Nephron progenitor cell (in vitro differentiated cells): ENCODE results near the gene NOSIP.

Source experiments
- DNase-seq: peaks from one replicate; pipeline ENCODE4 v3.0.0; 2021
- H3K27ac Mint-ChIP-seq: 2 replicates; pipeline ENCODE4 v1.8.0; 2021; ENCODE audit warnings: mild to moderate bottlenecking, moderate library complexity, mixed read lengths
- H3K27me3 Mint-ChIP-seq: 2 replicates; pipeline ENCODE4 v1.8.0; 2021; ENCODE audit warnings: mild to moderate bottlenecking, low read depth, mixed read lengths; ENCODE audit not compliant: poor library complexity
- H3K36me3 Mint-ChIP-seq: 2 replicates; pipeline ENCODE4 v1.8.0; 2021; ENCODE audit warnings: low read depth, mixed read lengths
- H3K4me1 Mint-ChIP-seq: 2 replicates; pipeline ENCODE4 v1.8.0; 2021; ENCODE audit warnings: mixed read lengths
- H3K4me3 Mint-ChIP-seq: 2 replicates; pipeline ENCODE4 v1.8.0; 2021; ENCODE audit warnings: mild to moderate bottlenecking, moderate library complexity, mixed read lengths
- H3K9me3 Mint-ChIP-seq: 2 replicates; pipeline ENCODE4 v1.8.0; 2021; ENCODE audit warnings: mild to moderate bottlenecking, moderate library complexity, mixed read lengths
- TF ChIP-seq, protein P1 (sequence below): fragments of 200-600 bp; sonication (generic); IDR thresholded peaks from 2 replicates; pipeline ENCODE4 v1.5.0; 2021; ENCODE audit warnings: antibody characterized with exemption

The NOSIP gene

GRCh38 chr19:49588365-49589122 is 8.2 kb upstream of the NOSIP start:
- DNase-seq, result no peak
- Mint-ChIP-seq H3K9me3 (no peaks in the 10 kb centered on the region), H3K36me3 (no peaks in the 10 kb centered on the region), H3K4me3 (no peak overlapping the region), H3K27me3 (peaks cover 3% of the 10 kb centered on the region), H3K4me1 (peaks cover 40% of the 10 kb centered on the region), H3K27ac (no peak overlapping the region)
- TF ChIP-seq, protein P1, sequence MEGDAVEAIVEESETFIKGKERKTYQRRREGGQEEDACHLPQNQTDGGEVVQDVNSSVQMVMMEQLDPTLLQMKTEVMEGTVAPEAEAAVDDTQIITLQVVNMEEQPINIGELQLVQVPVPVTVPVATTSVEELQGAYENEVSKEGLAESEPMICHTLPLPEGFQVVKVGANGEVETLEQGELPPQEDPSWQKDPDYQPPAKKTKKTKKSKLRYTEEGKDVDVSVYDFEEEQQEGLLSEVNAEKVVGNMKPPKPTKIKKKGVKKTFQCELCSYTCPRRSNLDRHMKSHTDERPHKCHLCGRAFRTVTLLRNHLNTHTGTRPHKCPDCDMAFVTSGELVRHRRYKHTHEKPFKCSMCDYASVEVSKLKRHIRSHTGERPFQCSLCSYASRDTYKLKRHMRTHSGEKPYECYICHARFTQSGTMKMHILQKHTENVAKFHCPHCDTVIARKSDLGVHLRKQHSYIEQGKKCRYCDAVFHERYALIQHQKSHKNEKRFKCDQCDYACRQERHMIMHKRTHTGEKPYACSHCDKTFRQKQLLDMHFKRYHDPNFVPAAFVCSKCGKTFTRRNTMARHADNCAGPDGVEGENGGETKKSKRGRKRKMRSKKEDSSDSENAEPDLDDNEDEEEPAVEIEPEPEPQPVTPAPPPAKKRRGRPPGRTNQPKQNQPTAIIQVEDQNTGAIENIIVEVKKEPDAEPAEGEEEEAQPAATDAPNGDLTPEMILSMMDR, result no peak

GRCh38 chr19:49587227-49587626 is 6.9 kb upstream of the NOSIP start:
- Mint-ChIP-seq H3K9me3 (no peaks in the 10 kb centered on the region), H3K4me1 (peaks cover 27% of the 10 kb centered on the region), H3K4me3 (no peak overlapping the region)

GRCh38 chr19:49585023-49585422 is 4.7 kb upstream of the NOSIP start:
- TF ChIP-seq, protein P1, result no peak
- Mint-ChIP-seq H3K36me3 (no peaks in the 10 kb centered on the region), H3K4me1 (peaks cover 34% of the 10 kb centered on the region), H3K27me3 (peaks cover 9% of the 10 kb centered on the region), H3K9me3 (no peaks in the 10 kb centered on the region), H3K27ac (peak overlapping the region; percentile 74), H3K4me3 (no peak overlapping the region)
- DNase-seq, result peak; percentile 68

More at GRCh38 chr19:49587227-49587626, 6.9 kb upstream of the NOSIP start:
- TF ChIP-seq, protein P1, result no peak
- no peak for DNase-seq
- Mint-ChIP-seq H3K27ac (peak overlapping the region; percentile 54), H3K27me3 (peaks cover 6% of the 10 kb centered on the region), H3K36me3 (no peaks in the 10 kb centered on the region)

GRCh38 chr19:49583239-49583638 is 2.9 kb upstream of the NOSIP start:
- Mint-ChIP-seq H3K9me3 (no peaks in the 10 kb centered on the region), H3K27me3 (peaks cover 9% of the 10 kb centered on the region), H3K27ac (no peak overlapping the region), H3K36me3 (no peaks in the 10 kb centered on the region), H3K4me1 (peaks cover 36% of the 10 kb centered on the region), H3K4me3 (no peak overlapping the region)
- TF ChIP-seq, protein P1, result no peak
- DNase-seq, result no peak

DNA sequence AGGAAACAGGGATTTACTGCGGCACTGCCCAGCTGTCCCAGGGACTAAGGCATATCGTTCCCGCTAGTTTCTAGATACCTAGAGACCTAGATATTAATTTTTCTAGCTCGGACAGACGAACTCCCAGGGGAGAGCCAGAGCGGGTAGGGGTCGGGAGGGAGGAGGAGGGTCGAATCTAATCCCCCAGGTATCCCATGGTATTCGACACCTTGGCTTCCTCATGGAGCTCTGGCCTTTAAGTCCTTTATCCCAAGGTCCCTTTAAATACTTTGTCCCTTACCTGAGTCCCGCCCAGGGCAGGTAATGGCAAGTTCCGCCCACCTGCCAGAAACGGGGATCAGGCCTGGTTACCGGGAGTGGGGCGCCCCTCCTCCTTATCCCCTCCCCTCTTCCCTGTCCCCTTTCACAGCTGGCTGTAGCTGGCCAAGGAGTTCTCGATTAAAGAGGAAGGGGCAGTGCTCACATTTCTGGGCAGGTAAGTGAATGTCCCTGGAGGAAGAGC is 702 bp upstream of the NOSIP start, which contains the start of gene PRRG2:
Gene PRRG2, plus strand, starts transcription at position 310 of the 502 bp plus-strand sequence. CDS start 1,904 bp downstream, outside the sequence.
- peak within 1 kb of the TSS; percentile 95 for H3K4me3 Mint-ChIP-seq
- TF ChIP-seq, protein P1, result no peak
- peaks cover 5% of the 10 kb centered on the region for H3K36me3 Mint-ChIP-seq
- DNase-seq, result no peak
- H3K27ac Mint-ChIP-seq, result peak within 1 kb of the TSS; percentile 96
- peaks cover 9% of the 10 kb centered on the region for H3K27me3 Mint-ChIP-seq
- peaks cover 39% of the 10 kb centered on the region for H3K4me1 Mint-ChIP-seq
- no peaks in the 10 kb centered on the region for H3K9me3 Mint-ChIP-seq

DNA sequence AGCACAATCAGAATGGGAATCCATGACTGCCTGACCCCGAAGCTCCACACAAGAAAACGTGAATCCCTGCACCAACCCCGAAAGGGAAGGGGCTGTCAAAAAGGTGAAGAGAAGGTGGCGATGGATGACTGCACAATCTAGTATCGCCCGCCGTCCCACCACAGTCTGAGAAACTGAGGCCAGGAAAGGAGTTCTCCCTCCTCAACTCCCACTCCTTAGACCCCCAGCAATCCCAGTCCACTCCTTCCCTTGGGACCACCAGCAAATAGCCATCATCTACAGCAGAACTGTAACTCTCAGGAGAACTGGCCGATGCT is 451 bp downstream of the NOSIP start:
- TF ChIP-seq, protein P1, result no peak
- Mint-ChIP-seq H3K27me3 (peaks cover 9% of the 10 kb centered on the region), H3K4me1 (peaks cover 32% of the 10 kb centered on the region), H3K4me3 (peak overlapping the region; percentile 95), H3K36me3 (peaks cover 14% of the 10 kb centered on the region), H3K9me3 (no peaks in the 10 kb centered on the region), H3K27ac (peak overlapping the region; percentile 96)
- DNase-seq, result no peak
